NB4 (cell line): ENCODE results near the gene RANGAP1.

Experiments
- DNase-seq: peaks from one replicate; pipeline ENCODE4 v3.0.0; 2010; ENCODE audit warnings: low read depth
- H3K4me3 ChIP-seq: one replicate; pipeline ENCODE4 v1.5.1; 2011; ENCODE audit warnings: mild to moderate bottlenecking, low read depth, low read length, moderate library complexity
- CTCF ChIP-seq: IDR thresholded peaks from one replicate; pipeline ENCODE4 v1.5.1; 2012; ENCODE audit warnings: low read depth, low read length
- MAX ChIP-seq: IDR thresholded peaks from 2 replicates; pipeline ENCODE4 v1.6.1; 2011; ENCODE audit warnings: low read depth, low read length
- MYC ChIP-seq: IDR thresholded peaks from 2 replicates; pipeline ENCODE4 v1.6.1; 2011; ENCODE audit warnings: low read depth, low read length
- POLR2A ChIP-seq: IDR thresholded peaks from 2 replicates; pipeline ENCODE4 v1.6.1; 2011; ENCODE audit warnings: mild to moderate bottlenecking; ENCODE audit not compliant: insufficient read length; ENCODE audit errors: extremely low read depth

RANGAP1 gene

GRCh38 chr22:41215409-41215808 lies 70.6 kb downstream of the RANGAP1 start:
- no peak overlapping the region for H3K4me3 ChIP-seq
- no peak for DNase-seq
- TF ChIP-seq POLR2A: no peak
- no peak for TF ChIP-seq CTCF
- no peak for TF ChIP-seq MAX
- no peak for TF ChIP-seq MYC

GRCh38 chr22:41206719-41207118 lies 79.3 kb downstream of the RANGAP1 start:
- H3K4me3 ChIP-seq: no peak overlapping the region
- TF ChIP-seq MYC (no peak), MAX (no peak), CTCF (no peak), POLR2A (no peak)
- no peak for DNase-seq

GRCh38 chr22:41204992-41205900 lies 80.7 kb downstream of the RANGAP1 start, which contains the start of gene L3MBTL2:
Gene L3MBTL2, plus strand, starts transcription at chr22:41205312. Its CDS starts 51 bp downstream, at chr22:41205363.
- TF ChIP-seq MYC: peak; percentile 20; the same call in 1 of the 2 replicates
- TF ChIP-seq POLR2A: peak; percentile 38
- TF ChIP-seq CTCF: no peak
- peak; percentile 44 for TF ChIP-seq MAX
- peak; percentile 95 for DNase-seq
- H3K4me3 ChIP-seq: peak within 1 kb of the TSS; percentile 95

GRCh38 chr22:41204066-41204465 lies 81.9 kb downstream of the RANGAP1 start:
- no peak for DNase-seq
- no peak overlapping the region for H3K4me3 ChIP-seq
- TF ChIP-seq POLR2A (no peak), CTCF (no peak), MAX (no peak), MYC (no peak)

- no peak overlapping the region for H3K4me3 ChIP-seq
- DNase-seq: no peak
- TF ChIP-seq POLR2A (no peak), CTCF (no peak), MYC (no peak), MAX (no peak)
These were observed 82.9 kb downstream of the RANGAP1 start for GRCh38 chr22:41203118-41203517.
